ENCODE results near the gene EMCN. TPM values are rescaled to one million over a fixed set of nuclear protein-coding genes. Genes with fewer than 3 reads are reported as not detected.

EMCN gene
- total and polyA plus RNA-seq, 10 of the 15 experiments (the other 5 are each of a cell fraction or from before 2014, with no cell fraction given), result not detected

- H3K4me2 ChIP-seq (ENCODE audit: control insufficient read depth, insufficient read depth), result no peak overlapping the region
- no peaks in the 10 kb centered on the region for H3K79me2 ChIP-seq (ENCODE audit: control insufficient read depth, insufficient read depth, low read length)
- DNase-seq (ENCODE audit: low read depth, low spot score) (no peak), ATAC-seq (no peak), FAIRE-seq (no peak)
- no peaks in the 10 kb centered on the region for H4K20me1 ChIP-seq (ENCODE audit: control insufficient read depth, insufficient read depth)
- H3K27ac ChIP-seq (ENCODE audit: control insufficient read depth, insufficient read depth), result no peak overlapping the region
- in situ Hi-C loops (cut with MboI) (no loop called here), intact Hi-C loops (cut with micrococcal nuclease; ENCODE audit: unreplicated experiment) (loop anchor here (10.0 kb wide), 1 partner anchor 740 kb away; no protein-coding TSS in a partner anchor)
- H2AFZ ChIP-seq (ENCODE audit: control insufficient read depth, low read depth, low read length), result no peak overlapping the region
- H3K4me3 ChIP-seq, result no peak overlapping the region
- no TSS peak for BruUV-seq (replicated peaks)
- H3K36me3 ChIP-seq (ENCODE audit: control insufficient read depth in 2 of 2, insufficient read depth in 2 of 2, low read length in 1 of 2), result no peaks in the 10 kb centered on the region
- ChIA-PET CTCF (no interaction called here), POLR2A (no interaction called here), SMC1A (ENCODE audit: uncharacterized antibody, unreplicated experiment) (no interaction called here), RAD21 (ENCODE audit: unreplicated experiment) (interaction anchor here (0.9 to 1.1 kb wide), 2 partner anchors 16 to 332 kb away, joined by 3 read pairs; no protein-coding TSS in a partner anchor)
- no peaks in the 10 kb centered on the region for H3K4me1 ChIP-seq (ENCODE audit: control insufficient read depth, insufficient read depth, low read length)
- WGBS (ENCODE audit: insufficient coverage, insufficient replicate concordance, low lambda C conversion rate, missing lambda C conversion rate), result 11% methylated on average over 4 of the region's 4 CpGs
- H3K9ac ChIP-seq (ENCODE audit: control insufficient read depth, insufficient read depth, low read length), result no peak overlapping the region
- H3K27me3 ChIP-seq (replicated peaks in 1 of 2; ENCODE audit: control insufficient read depth in 2 of 2, insufficient read depth in 2 of 2, low read length in 1 of 2), result no peaks in the 10 kb centered on the region
- H3K9me3 ChIP-seq (replicated peaks; ENCODE audit: control insufficient read depth, insufficient read depth, low read length), result no peaks in the 10 kb centered on the region
- TF ChIP-seq ATF7 (IDR thresholded peaks at IDR 0.05; ENCODE audit: low read depth), result no peak
- no peak for TF ChIP-seq BMI1 (IDR thresholded peaks at IDR 0.05; ENCODE audit: borderline replicate concordance)
- no peak for TF ChIP-seq GABPA (IDR thresholded peaks at IDR 0.05; ENCODE audit: low read depth)
- TF ChIP-seq, protein P1, sequence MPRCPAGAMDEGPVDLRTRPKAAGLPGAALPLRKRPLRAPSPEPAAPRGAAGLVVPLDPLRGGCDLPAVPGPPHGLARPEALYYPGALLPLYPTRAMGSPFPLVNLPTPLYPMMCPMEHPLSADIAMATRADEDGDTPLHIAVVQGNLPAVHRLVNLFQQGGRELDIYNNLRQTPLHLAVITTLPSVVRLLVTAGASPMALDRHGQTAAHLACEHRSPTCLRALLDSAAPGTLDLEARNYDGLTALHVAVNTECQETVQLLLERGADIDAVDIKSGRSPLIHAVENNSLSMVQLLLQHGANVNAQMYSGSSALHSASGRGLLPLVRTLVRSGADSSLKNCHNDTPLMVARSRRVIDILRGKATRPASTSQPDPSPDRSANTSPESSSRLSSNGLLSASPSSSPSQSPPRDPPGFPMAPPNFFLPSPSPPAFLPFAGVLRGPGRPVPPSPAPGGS (IDR thresholded peaks at IDR 0.05; ENCODE audit: borderline replicate concordance, insufficient read depth, low read depth, low read length, poor library complexity, severe bottlenecking), result no peak
- TF ChIP-seq, protein P2, sequence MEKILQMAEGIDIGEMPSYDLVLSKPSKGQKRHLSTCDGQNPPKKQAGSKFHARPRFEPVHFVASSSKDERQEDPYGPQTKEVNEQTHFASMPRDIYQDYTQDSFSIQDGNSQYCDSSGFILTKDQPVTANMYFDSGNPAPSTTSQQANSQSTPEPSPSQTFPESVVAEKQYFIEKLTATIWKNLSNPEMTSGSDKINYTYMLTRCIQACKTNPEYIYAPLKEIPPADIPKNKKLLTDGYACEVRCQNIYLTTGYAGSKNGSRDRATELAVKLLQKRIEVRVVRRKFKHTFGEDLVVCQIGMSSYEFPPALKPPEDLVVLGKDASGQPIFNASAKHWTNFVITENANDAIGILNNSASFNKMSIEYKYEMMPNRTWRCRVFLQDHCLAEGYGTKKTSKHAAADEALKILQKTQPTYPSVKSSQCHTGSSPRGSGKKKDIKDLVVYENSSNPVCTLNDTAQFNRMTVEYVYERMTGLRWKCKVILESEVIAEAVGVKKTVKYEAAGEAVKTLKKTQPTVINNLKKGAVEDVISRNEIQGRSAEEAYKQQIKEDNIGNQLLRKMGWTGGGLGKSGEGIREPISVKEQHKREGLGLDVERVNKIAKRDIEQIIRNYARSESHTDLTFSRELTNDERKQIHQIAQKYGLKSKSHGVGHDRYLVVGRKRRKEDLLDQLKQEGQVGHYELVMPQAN (conservative IDR thresholded peaks at IDR 0.05), result no peak
- no peak for TF ChIP-seq SIN3A (IDR thresholded peaks at IDR 0.05; ENCODE audit: low read depth, low read length)
- no peak for TF ChIP-seq HSF1 (IDR thresholded peaks at IDR 0.05; ENCODE audit: low read depth, low read length)
Observed at GRCh38 chr4:100424376-100424775, 93.4 kb downstream of the EMCN start.
